Measurements from ENCODE around the gene ZC3H7A.
A peak's percentile ranks its signal among the peaks of the same experiment; 100 is the strongest.

The ZC3H7A gene

GRCh38 chr16:11780991-11781680, 15.9 kb downstream of the ZC3H7A start:
- DNase-seq (ENCODE audit: extremely low spot score, insufficient read length, low read depth) (no peak), FAIRE-seq (no peak)

- no peak for DNase-seq (ENCODE audit: extremely low spot score, insufficient read length, low read depth)
- no peak for FAIRE-seq
Observed at GRCh38 chr16:11779074-11779473, 18.0 kb downstream of the ZC3H7A start.

- FAIRE-seq (peak; percentile 50), DNase-seq (ENCODE audit: extremely low spot score, insufficient read length, low read depth) (no peak)
Observed at GRCh38 chr16:11774065-11774626, 22.9 kb downstream of the ZC3H7A start.

- no peak for DNase-seq (ENCODE audit: extremely low spot score, insufficient read length, low read depth)
- peak; percentile 79 for FAIRE-seq
Observed at GRCh38 chr16:11768849-11769248, 28.2 kb downstream of the ZC3H7A start.

GRCh38 chr16:11762431-11762830, 34.6 kb downstream of the ZC3H7A start:
- DNase-seq (ENCODE audit: extremely low spot score, insufficient read length, low read depth), result no peak
- no peak for FAIRE-seq

GRCh38 chr16:11759997-11760396, 37.1 kb downstream of the ZC3H7A start:
- no peak for FAIRE-seq
- DNase-seq (ENCODE audit: extremely low spot score, insufficient read length, low read depth), result no peak

- DNase-seq (ENCODE audit: extremely low spot score, insufficient read length, low read depth) (no peak), FAIRE-seq (no peak)
Observed at GRCh38 chr16:11759163-11759834, 37.8 kb downstream of the ZC3H7A start.

GRCh38 chr16:11757671-11758545, 39.1 kb downstream of the ZC3H7A start:
- no peak for DNase-seq (ENCODE audit: extremely low spot score, insufficient read length, low read depth)

GRCh38 chr16:11756248-11756647, 40.8 kb downstream of the ZC3H7A start:
- FAIRE-seq (no peak), DNase-seq (ENCODE audit: extremely low spot score, insufficient read length, low read depth) (no peak)

More at GRCh38 chr16:11757671-11758545, 39.1 kb downstream of the ZC3H7A start:
- FAIRE-seq, result no peak

GRCh38 chr16:11755022-11755760, 41.9 kb downstream of the ZC3H7A start:
- FAIRE-seq, result no peak

GRCh38 chr16:11752856-11753255, 44.2 kb downstream of the ZC3H7A start:
- no peak for FAIRE-seq

More at GRCh38 chr16:11755022-11755760, 41.9 kb downstream of the ZC3H7A start:
- DNase-seq (ENCODE audit: extremely low spot score, insufficient read length, low read depth), result no peak

GRCh38 chr16:11750056-11750455, 47.0 kb downstream of the ZC3H7A start:
- no peak for FAIRE-seq

More at GRCh38 chr16:11752856-11753255, 44.2 kb downstream of the ZC3H7A start:
- no peak for DNase-seq (ENCODE audit: extremely low spot score, insufficient read length, low read depth)

GRCh38 chr16:11748404-11749254, 48.4 kb downstream of the ZC3H7A start:
- FAIRE-seq (no peak), DNase-seq (ENCODE audit: extremely low spot score, insufficient read length, low read depth) (no peak)

More at GRCh38 chr16:11750056-11750455, 47.0 kb downstream of the ZC3H7A start:
- DNase-seq (ENCODE audit: extremely low spot score, insufficient read length, low read depth), result no peak

GRCh38 chr16:11747949-11748403, 49.1 kb downstream of the ZC3H7A start:
- DNase-seq (ENCODE audit: extremely low spot score, insufficient read length, low read depth), result no peak
- no peak for FAIRE-seq

GRCh38 chr16:11744075-11744470, 53.0 kb downstream of the ZC3H7A start:
- DNase-seq (ENCODE audit: extremely low spot score, insufficient read length, low read depth), result no peak
- no peak for FAIRE-seq

GRCh38 chr16:11743308-11744074, 53.6 kb downstream of the ZC3H7A start:
- DNase-seq (ENCODE audit: extremely low spot score, insufficient read length, low read depth) (no peak), FAIRE-seq (peak; percentile 46)

- FAIRE-seq, result peak; percentile 96
- DNase-seq (ENCODE audit: extremely low spot score, insufficient read length, low read depth), result peak; percentile 90
Observed at GRCh38 chr16:11742536-11743307, 54.3 kb downstream of the ZC3H7A start, which contains the start of gene TXNDC11. Gene TXNDC11 (minus strand): TSS chr16:11742857. CDS start chr16:11742730, 127 bp downstream.

Data from GM18507 (cell line).